Measurements from ENCODE around the gene STARD9. TPM values are rescaled to one million over a fixed set of nuclear protein-coding genes. Genes with fewer than 3 reads are reported as not detected.

STARD9 gene
- total RNA-seq, 2 experiments from 2014 or later: 2.8 to 4.6 TPM

GRCh38 chr15:42727750-42728381 lies 152.5 kb downstream of the STARD9 start:
- no peaks in the 10 kb centered on the region for H3K27me3 Mint-ChIP-seq
- H3K36me3 Mint-ChIP-seq (ENCODE audit: low read depth): peaks cover 89% of the 10 kb centered on the region
- POLR2A ChIA-PET: no interaction called here

GRCh38 chr15:42728560-42728959 lies 153.2 kb downstream of the STARD9 start:
- Mint-ChIP-seq H3K4me1 (ENCODE audit: low read depth) (no peaks in the 10 kb centered on the region), H3K36me3 (ENCODE audit: low read depth) (peaks cover 88% of the 10 kb centered on the region), H3K9me3 (no peaks in the 10 kb centered on the region), H3K4me3 (no peak overlapping the region), H3K27ac (no peak overlapping the region), H3K27me3 (no peaks in the 10 kb centered on the region)
- H3K9me3 ChIP-seq (ENCODE audit: control insufficient read depth in 1 of 2, insufficient read depth in 1 of 2, low read length in 2 of 2): no peaks in the 10 kb centered on the region
- no peaks in the 10 kb centered on the region for H3K27me3 ChIP-seq (ENCODE audit: control insufficient read depth in 1 of 2, insufficient read depth in 2 of 2, low read length in 2 of 2)
- POLR2A ChIA-PET: no interaction called here
- peaks cover 93% of the 10 kb centered on the region for H3K36me3 ChIP-seq (ENCODE audit: insufficient read depth, low read length)
- no peak for TF ChIP-seq CTCF (IDR thresholded peaks at IDR 0.05)
- ATAC-seq (ENCODE audit: poor library complexity): no peak
- CTCF ChIA-PET: no interaction called here
- intact Hi-C loops (cut with DNase I, micrococcal nuclease): no loop called here
- no peaks in the 10 kb centered on the region for H3K4me1 ChIP-seq (ENCODE audit: insufficient read depth, low read length)
- no peak for DNase-seq
- no peak overlapping the region for H3K4me3 ChIP-seq (ENCODE audit: low read length)
- no peak overlapping the region for H3K27ac ChIP-seq (ENCODE audit: low read depth in 1 of 2, low read length in 2 of 2)

More at GRCh38 chr15:42727750-42728381, 152.5 kb downstream of the STARD9 start:
- Mint-ChIP-seq H3K4me3 (no peak overlapping the region), H3K4me1 (ENCODE audit: low read depth) (no peaks in the 10 kb centered on the region), H3K27ac (no peak overlapping the region), H3K9me3 (no peaks in the 10 kb centered on the region)
- no peaks in the 10 kb centered on the region for H3K27me3 ChIP-seq (ENCODE audit: control insufficient read depth in 1 of 2, insufficient read depth in 2 of 2, low read length in 2 of 2)
- no peaks in the 10 kb centered on the region for H3K4me1 ChIP-seq (ENCODE audit: insufficient read depth, low read length)
- no peak for TF ChIP-seq CTCF (IDR thresholded peaks at IDR 0.05)
- no peak for ATAC-seq (ENCODE audit: poor library complexity)
- H3K27ac ChIP-seq (ENCODE audit: low read depth in 1 of 2, low read length in 2 of 2): no peak overlapping the region
- H3K9me3 ChIP-seq (ENCODE audit: control insufficient read depth in 1 of 2, insufficient read depth in 1 of 2, low read length in 2 of 2): no peaks in the 10 kb centered on the region
- intact Hi-C loops (cut with DNase I, micrococcal nuclease): no loop called here
- H3K36me3 ChIP-seq (ENCODE audit: insufficient read depth, low read length): peaks cover 95% of the 10 kb centered on the region
- CTCF ChIA-PET: no interaction called here
- no peak overlapping the region for H3K4me3 ChIP-seq (ENCODE audit: low read length)
- no peak for DNase-seq

- ATAC-seq (ENCODE audit: poor library complexity): no peak
- Mint-ChIP-seq H3K27me3 (no peaks in the 10 kb centered on the region), H3K27ac (no peak overlapping the region), H3K9me3 (no peaks in the 10 kb centered on the region), H3K4me3 (no peak overlapping the region), H3K4me1 (ENCODE audit: low read depth) (peaks cover under 1% of the 10 kb centered on the region), H3K36me3 (ENCODE audit: low read depth) (peaks cover 90% of the 10 kb centered on the region)
- Histone ChIP-seq H3K27me3 (ENCODE audit: control insufficient read depth in 1 of 2, insufficient read depth in 2 of 2, low read length in 2 of 2) (no peaks in the 10 kb centered on the region), H3K36me3 (ENCODE audit: insufficient read depth, low read length) (peaks cover 95% of the 10 kb centered on the region), H3K4me3 (ENCODE audit: low read length) (no peak overlapping the region), H3K4me1 (ENCODE audit: insufficient read depth, low read length) (no peaks in the 10 kb centered on the region), H3K27ac (ENCODE audit: low read depth in 1 of 2, low read length in 2 of 2) (no peak overlapping the region), H3K9me3 (ENCODE audit: control insufficient read depth in 1 of 2, insufficient read depth in 1 of 2, low read length in 2 of 2) (no peaks in the 10 kb centered on the region)
- no peak for DNase-seq
- ChIA-PET CTCF (no interaction called here), POLR2A (no interaction called here)
- no peak for TF ChIP-seq CTCF (IDR thresholded peaks at IDR 0.05)
- intact Hi-C loops (cut with DNase I, micrococcal nuclease): no loop called here
These were observed 153.6 kb downstream of the STARD9 start for GRCh38 chr15:42728972-42729371.

Measured in CD4-positive, alpha-beta T cell (primary cell).